Neural crest cell (in vitro differentiated cells): ENCODE results near the gene HIGD2A. TPM values are rescaled to one million over a fixed set of nuclear protein-coding genes. Genes with fewer than 3 reads are reported as not detected.

ENCODE experiments used
- DNase-seq: peaks from one replicate; pipeline ENCODE4 v3.0.0; 2021; ENCODE audit warnings: low read depth, mixed read lengths, low spot score
- H3K27ac Mint-ChIP-seq: one replicate; pipeline ENCODE4 v1.8.0; 2021; ENCODE audit warnings: mild to moderate bottlenecking, mixed read lengths; ENCODE audit not compliant: unreplicated experiment
- H3K27me3 Mint-ChIP-seq: 2 replicates; pipeline ENCODE4 v1.8.0; 2021; ENCODE audit warnings: low read depth, mild to moderate bottlenecking, mixed read lengths
- H3K36me3 Mint-ChIP-seq: 2 replicates; pipeline ENCODE4 v1.8.0; 2021; ENCODE audit warnings: low read depth, mild to moderate bottlenecking, mixed read lengths
- H3K4me1 Mint-ChIP-seq: 2 replicates; pipeline ENCODE4 v1.8.0; 2021; ENCODE audit warnings: mixed read lengths
- H3K4me3 Mint-ChIP-seq: one replicate; pipeline ENCODE4 v1.8.0; 2021; ENCODE audit warnings: mild to moderate bottlenecking, mixed read lengths
- H3K9me3 Mint-ChIP-seq: 2 replicates; pipeline ENCODE4 v1.8.0; 2021; ENCODE audit warnings: mixed read lengths
- CTCF ChIP-seq: fragments of 200-600 bp; sonication (generic); conservative IDR thresholded peaks from 2 replicates; pipeline ENCODE4 v1.5.0; 2021; ENCODE audit warnings: antibody characterized with exemption, mild to moderate bottlenecking
- total RNA-seq: library from RNA; stranded (reverse); gene quantifications from 2 replicates; pipeline ENCODE4 v1.2.1, GENCODE V29; 2021

Gene HIGD2A
- total RNA-seq, 1 donor from 2014 or later, result 91.2 TPM

GRCh38 chr5:176359658-176360057 lies 28.9 kb upstream of the HIGD2A start:
- no peak for DNase-seq
- peaks cover 3% of the 10 kb centered on the region for H3K36me3 Mint-ChIP-seq
- H3K4me3 Mint-ChIP-seq, result peak overlapping the region; percentile 83
- H3K27me3 Mint-ChIP-seq, result peaks cover 17% of the 10 kb centered on the region
- peaks cover 23% of the 10 kb centered on the region for H3K4me1 Mint-ChIP-seq
- no peak for TF ChIP-seq CTCF
- H3K9me3 Mint-ChIP-seq, result no peaks in the 10 kb centered on the region
- H3K27ac Mint-ChIP-seq, result no peak overlapping the region

GRCh38 chr5:176360894-176361436 lies 27.6 kb upstream of the HIGD2A start:
- Mint-ChIP-seq H3K9me3 (no peaks in the 10 kb centered on the region), H3K27me3 (peaks cover 17% of the 10 kb centered on the region), H3K4me1 (peaks cover 23% of the 10 kb centered on the region), H3K27ac (peak overlapping the region; percentile 99), H3K36me3 (peaks cover 3% of the 10 kb centered on the region), H3K4me3 (peak overlapping the region; percentile 99)
- no peak for TF ChIP-seq CTCF
- no peak for DNase-seq

GRCh38 chr5:176361437-176362232 lies 26.9 kb upstream of the HIGD2A start, which contains the start of gene KIAA1191:
Gene KIAA1191 (minus strand): TSS chr5:176361764. CDS start chr5:176359508, 2,256 bp downstream.
- DNase-seq, result peak; percentile 82
- Mint-ChIP-seq H3K4me1 (peaks cover 27% of the 10 kb centered on the region), H3K27ac (peak within 1 kb of the TSS; percentile 99), H3K27me3 (peaks cover 19% of the 10 kb centered on the region), H3K4me3 (peak within 1 kb of the TSS; percentile 99), H3K36me3 (peaks cover 5% of the 10 kb centered on the region), H3K9me3 (no peaks in the 10 kb centered on the region)
- TF ChIP-seq CTCF, result no peak

GRCh38 chr5:176362233-176362490 lies 26.4 kb upstream of the HIGD2A start:
- peaks cover 19% of the 10 kb centered on the region for H3K27me3 Mint-ChIP-seq
- H3K9me3 Mint-ChIP-seq, result no peaks in the 10 kb centered on the region
- DNase-seq, result no peak
- H3K36me3 Mint-ChIP-seq, result peaks cover 6% of the 10 kb centered on the region
- H3K4me1 Mint-ChIP-seq, result peaks cover 29% of the 10 kb centered on the region
- H3K4me3 Mint-ChIP-seq, result peak overlapping the region; percentile 99
- no peak overlapping the region for H3K27ac Mint-ChIP-seq
- TF ChIP-seq CTCF, result no peak

GRCh38 chr5:176364765-176365350 lies 23.7 kb upstream of the HIGD2A start:
- no peak for TF ChIP-seq CTCF
- Mint-ChIP-seq H3K27ac (no peak overlapping the region), H3K4me1 (peaks cover 19% of the 10 kb centered on the region), H3K9me3 (no peaks in the 10 kb centered on the region), H3K4me3 (peak overlapping the region; percentile 85), H3K27me3 (peaks cover 19% of the 10 kb centered on the region), H3K36me3 (peaks cover 15% of the 10 kb centered on the region)
- no peak for DNase-seq
